Astrocyte of the spinal cord (primary cell): ENCODE measurements around the gene KCNE1.

Experiments
- DNase-seq: peaks from one replicate; pipeline ENCODE4 v3.0.0; 2011; ENCODE audit warnings: low read depth, low spot score
- H3K4me3 ChIP-seq: 2 replicates; pipeline ENCODE4 v1.5.1; 2011; ENCODE audit warnings: low read depth, mild to moderate bottlenecking, low read length, moderate library complexity
- CTCF ChIP-seq: IDR thresholded peaks from 2 replicates; pipeline ENCODE4 v1.5.1; 2012; ENCODE audit warnings: low read depth, mild to moderate bottlenecking, low read length, inconsistent platforms
- in situ Hi-C: cut with HindIII; loops from 2 replicates; pipeline ENCODE4 v1.10.0; 2017; ENCODE audit warnings: low sequenced_read_pairs

The KCNE1 gene

GRCh38 chr21:34517039-34517438, 5.0 kb upstream of the KCNE1 start:
- no peak for DNase-seq
- H3K4me3 ChIP-seq, result no peak overlapping the region
- in situ Hi-C loops, result no loop called here
- TF ChIP-seq CTCF, result no peak

- TF ChIP-seq CTCF, result no peak
- DNase-seq, result no peak
- in situ Hi-C loops, result no loop called here
- H3K4me3 ChIP-seq, result no peak overlapping the region
Measured at GRCh38 chr21:34514576-34515115, 2.6 kb upstream of the KCNE1 start.

GRCh38 chr21:34513129-34513675, 1.2 kb upstream of the KCNE1 start:
- no peak for DNase-seq
- in situ Hi-C loops, result no loop called here

GRCh38 chr21:34511181-34511580, 829 bp downstream of the KCNE1 start:
- no peak for DNase-seq
- in situ Hi-C loops, result no loop called here
- TF ChIP-seq CTCF, result no peak
- H3K4me3 ChIP-seq, result no peak overlapping the region

More at GRCh38 chr21:34513129-34513675, 1.2 kb upstream of the KCNE1 start:
- no peak for TF ChIP-seq CTCF
- no peak overlapping the region for H3K4me3 ChIP-seq

GRCh38 chr21:34510148-34511142, 1.6 kb downstream of the KCNE1 start:
- TF ChIP-seq CTCF, result peak; percentile 87
- no peak overlapping the region for H3K4me3 ChIP-seq
- in situ Hi-C loops, result no loop called here
- peak; percentile 75 for DNase-seq

- no peak for DNase-seq
- peak; percentile 29 for TF ChIP-seq CTCF
- in situ Hi-C loops, result no loop called here
- H3K4me3 ChIP-seq, result no peak overlapping the region
Measured at GRCh38 chr21:34509151-34509550, 2.9 kb downstream of the KCNE1 start.
